ENCODE data around the gene SMARCC1. TPM values are rescaled to one million over a fixed set of nuclear protein-coding genes. Genes with fewer than 3 reads are reported as not detected.
"Not testable (repeated sequence)": the region's sequence is repeated elsewhere in the genome, so short reads cannot be mapped to it uniquely, and the experiment has no call there.

SMARCC1 gene
- total RNA-seq, 1 experiment from 2014 or later, result 130 TPM

DNA sequence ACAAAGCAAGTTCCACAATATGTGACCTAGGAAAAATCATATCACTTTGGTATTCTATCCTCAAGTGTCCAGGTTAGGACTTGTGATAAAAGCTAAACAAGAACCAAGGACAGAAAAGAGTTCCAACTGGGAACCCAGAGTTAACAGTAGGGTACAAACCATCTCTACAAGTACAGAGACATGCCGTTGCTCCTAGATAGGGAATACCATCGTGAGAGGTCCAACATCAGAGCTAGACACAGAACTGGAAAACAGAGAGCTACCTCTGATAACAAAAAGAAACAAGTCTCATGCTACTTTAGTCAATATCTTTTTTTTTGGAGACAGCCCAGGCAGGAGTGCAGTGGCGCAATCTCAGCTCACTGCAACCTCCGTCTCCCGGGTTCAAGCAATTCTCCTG is 37.8 kb downstream of the SMARCC1 start:
- no TSS peak for BruUV-seq (replicated peaks)
- peaks cover 61% of the 10 kb centered on the region for H3K79me2 ChIP-seq (ENCODE audit: low read depth)
- no peak for DNase-seq
- H3K4me2 ChIP-seq, result no peak overlapping the region
- no peaks in the 10 kb centered on the region for H3K9me3 ChIP-seq (ENCODE audit: insufficient read depth, low read depth)
- POLR2A ChIA-PET (ENCODE audit: unreplicated experiment), result no interaction called here
- H4K20me1 ChIP-seq (ENCODE audit: insufficient read depth), result peaks cover 58% of the 10 kb centered on the region
- intact Hi-C loops (cut with micrococcal nuclease; ENCODE audit: unreplicated experiment), result no loop called here
- H3K9me2 ChIP-seq (ENCODE audit: insufficient read depth), result no peaks in the 10 kb centered on the region
- TF ChIP-seq CTCF (conservative IDR thresholded peaks at IDR 0.05) (no peak), EZH2 (IDR thresholded peaks at IDR 0.05; ENCODE audit: low read depth) (no peak)
- CTCF ChIA-PET, result no interaction called here
- peaks cover 6% of the 10 kb centered on the region; the same call in 1 of the 2 replicates for H3F3A ChIP-seq (ENCODE audit: insufficient read depth, low read depth)
- H3K4me1 ChIP-seq (replicated peaks; ENCODE audit: insufficient read depth), result no peaks in the 10 kb centered on the region
- no peaks in the 10 kb centered on the region for H3K27me3 ChIP-seq (ENCODE audit: insufficient read depth, low read depth)
- H2AFZ ChIP-seq, result no peak overlapping the region
- H3K27ac ChIP-seq, result no peak overlapping the region
- H3K36me3 ChIP-seq (ENCODE audit: low read depth), result peaks cover 4% of the 10 kb centered on the region; the same call in 1 of the 2 replicates
- H3K4me3 ChIP-seq, result no peak overlapping the region

DNA sequence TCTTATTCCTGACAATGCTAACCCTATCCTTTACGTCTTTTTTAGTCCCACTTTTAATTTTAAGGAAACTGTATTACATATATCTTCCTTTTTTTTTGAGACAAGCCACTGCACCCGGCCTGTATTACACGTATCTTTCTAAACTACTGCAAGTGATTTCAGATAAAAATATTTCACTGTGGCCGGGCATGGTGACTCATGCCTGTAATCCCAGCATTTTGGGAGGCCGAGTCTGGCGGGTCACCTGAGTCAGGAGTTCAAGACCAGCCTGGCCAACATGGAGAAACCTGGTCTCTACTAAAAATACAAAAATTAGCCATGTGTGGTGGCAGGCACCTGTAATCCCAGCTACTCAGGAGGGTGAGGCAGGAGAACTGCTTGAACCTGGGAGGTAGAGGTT is 38.3 kb downstream of the SMARCC1 start:
- H3K27ac ChIP-seq; H3F3A ChIP-seq (ENCODE audit: insufficient read depth, low read depth); intact Hi-C loops (cut with micrococcal nuclease; ENCODE audit: unreplicated experiment); H3K36me3 ChIP-seq (ENCODE audit: low read depth); H3K9me3 ChIP-seq (ENCODE audit: insufficient read depth, low read depth); CTCF ChIA-PET; H3K4me2 ChIP-seq; H3K4me1 ChIP-seq (replicated peaks; ENCODE audit: insufficient read depth); H2AFZ ChIP-seq; DNase-seq; BruUV-seq (replicated peaks); H3K27me3 ChIP-seq (ENCODE audit: insufficient read depth, low read depth); POLR2A ChIA-PET (ENCODE audit: unreplicated experiment); H3K9me2 ChIP-seq (ENCODE audit: insufficient read depth); H3K4me3 ChIP-seq: not testable (repeated sequence)
- Histone ChIP-seq H3K79me2 (ENCODE audit: low read depth) (peaks cover 59% of the 10 kb centered on the region), H4K20me1 (ENCODE audit: insufficient read depth) (peaks cover 59% of the 10 kb centered on the region)

DNA sequence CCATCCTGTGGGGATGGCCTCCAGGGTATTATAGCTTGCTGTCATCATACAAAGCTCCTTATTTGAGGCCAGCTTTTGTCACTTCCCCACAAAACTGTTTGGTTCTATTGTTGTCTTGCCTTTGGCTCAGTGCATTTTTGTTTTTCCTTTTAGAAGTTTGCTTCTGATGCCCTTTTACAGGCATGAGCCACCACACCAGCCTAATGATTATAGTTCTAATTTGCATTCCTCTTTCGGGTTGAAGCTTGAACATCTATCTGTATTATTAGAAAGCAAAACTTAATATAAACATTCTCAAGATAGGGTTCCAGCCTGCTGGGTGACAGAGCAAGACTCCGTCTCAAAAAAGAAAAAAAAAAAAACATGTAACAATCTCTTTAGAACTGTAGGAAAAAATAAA is 39.8 kb downstream of the SMARCC1 start:
- ChIA-PET POLR2A (ENCODE audit: unreplicated experiment) (no interaction called here), CTCF (no interaction called here)
- Histone ChIP-seq H3K9me2 (ENCODE audit: insufficient read depth) (no peaks in the 10 kb centered on the region), H3K79me2 (ENCODE audit: low read depth) (peaks cover 57% of the 10 kb centered on the region), H3K4me1 (replicated peaks; ENCODE audit: insufficient read depth) (no peaks in the 10 kb centered on the region), H3K4me2 (no peak overlapping the region), H3K9me3 (ENCODE audit: insufficient read depth, low read depth) (no peaks in the 10 kb centered on the region), H2AFZ (no peak overlapping the region), H3K27me3 (ENCODE audit: insufficient read depth, low read depth) (no peaks in the 10 kb centered on the region), H3K36me3 (ENCODE audit: low read depth) (peaks cover 4% of the 10 kb centered on the region; the same call in 1 of the 2 replicates), H3F3A (ENCODE audit: insufficient read depth, low read depth) (peaks cover 6% of the 10 kb centered on the region; the same call in 1 of the 2 replicates), H4K20me1 (ENCODE audit: insufficient read depth) (peaks cover 58% of the 10 kb centered on the region), H3K4me3 (no peak overlapping the region), H3K27ac (no peak overlapping the region)
- no peak for DNase-seq
- intact Hi-C loops (cut with micrococcal nuclease; ENCODE audit: unreplicated experiment), result no loop called here
- TF ChIP-seq EZH2 (IDR thresholded peaks at IDR 0.05; ENCODE audit: low read depth), result no peak
- TF ChIP-seq CTCF (conservative IDR thresholded peaks at IDR 0.05), result no peak
- no TSS peak for BruUV-seq (replicated peaks)

DNA sequence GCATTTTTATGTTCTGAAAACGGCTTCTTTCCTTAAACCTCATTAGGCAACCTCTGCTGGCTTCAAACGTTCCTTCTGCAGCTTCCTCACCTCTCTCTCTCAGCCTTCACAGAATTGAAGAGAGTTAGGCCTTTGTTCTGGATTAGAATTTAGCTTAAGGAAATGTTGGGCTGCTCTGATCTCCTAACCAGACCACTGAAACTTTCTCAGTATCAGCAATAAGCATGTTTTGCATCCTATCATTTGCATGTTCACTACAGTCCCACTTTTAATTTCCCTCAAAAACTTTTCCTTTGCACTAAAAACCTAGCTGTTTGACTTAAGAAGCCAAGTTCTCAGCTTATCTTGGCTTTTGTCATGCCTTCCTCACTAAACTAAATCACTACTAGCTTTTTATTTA is 49.5 kb downstream of the SMARCC1 start:
- H2AFZ ChIP-seq, result no peak overlapping the region
- no TSS peak for BruUV-seq (replicated peaks)

More for the DNA sequence above, 49.5 kb downstream of the SMARCC1 start:
- Histone ChIP-seq H3K4me3 (no peak overlapping the region), H3K4me2 (no peak overlapping the region), H3K9me3 (ENCODE audit: insufficient read depth, low read depth) (no peaks in the 10 kb centered on the region), H3K27me3 (ENCODE audit: insufficient read depth, low read depth) (no peaks in the 10 kb centered on the region), H4K20me1 (ENCODE audit: insufficient read depth) (peaks cover 5% of the 10 kb centered on the region; the same call in 1 of the 2 replicates), H3K9me2 (ENCODE audit: insufficient read depth) (no peaks in the 10 kb centered on the region), H3K27ac (no peak overlapping the region), H3K36me3 (ENCODE audit: low read depth) (peaks cover 28% of the 10 kb centered on the region), H3K79me2 (ENCODE audit: low read depth) (no peaks in the 10 kb centered on the region), H3K4me1 (replicated peaks; ENCODE audit: insufficient read depth) (no peaks in the 10 kb centered on the region), H3F3A (ENCODE audit: insufficient read depth, low read depth) (peaks cover 22% of the 10 kb centered on the region)
- DNase-seq, result no peak
- CTCF ChIA-PET, result no interaction called here
- TF ChIP-seq EZH2 (IDR thresholded peaks at IDR 0.05; ENCODE audit: low read depth) (no peak), CTCF (conservative IDR thresholded peaks at IDR 0.05) (no peak)
- POLR2A ChIA-PET (ENCODE audit: unreplicated experiment), result no interaction called here
- intact Hi-C loops (cut with micrococcal nuclease; ENCODE audit: unreplicated experiment), result no loop called here

Data from PC-9 (cell line).